Measurements from ENCODE around the gene PINLYP. TPM values are rescaled to one million over a fixed set of nuclear protein-coding genes. Genes with fewer than 3 reads are reported as not detected.

The PINLYP gene
- total and polyA plus RNA-seq, 2 of the 13 experiments (the other 11 are each of a cell fraction or from before 2014, with no cell fraction given), result 0.21 to 0.24 TPM

GRCh38 chr19:43572171-43572588 lies 3.4 kb upstream of the PINLYP start:
- BruUV-seq (replicated peaks), result no TSS peak
- no peak for FAIRE-seq
- H3K9ac ChIP-seq (ENCODE audit: insufficient read depth, low read depth, low read length), result no peak overlapping the region
- H2AFZ ChIP-seq (ENCODE audit: low read length), result no peak overlapping the region
- in situ Hi-C loops (cut with HindIII; ENCODE audit: extremely low pct_ligation_motif_present, low pct_unique_long_range_greater_than_20kb), result no loop called here
- H4K20me1 ChIP-seq (ENCODE audit: insufficient read depth, low read length), result no peaks in the 10 kb centered on the region
- no peak overlapping the region for H3K4me2 ChIP-seq (ENCODE audit: low read depth, low read length)
- no peak for DNase-seq (ENCODE audit: low spot score)
- H3K4me1 ChIP-seq (ENCODE audit: insufficient read depth, low read length), result peaks cover 19% of the 10 kb centered on the region; the same call in 1 of the 2 replicates
- intact Hi-C loops (cut with micrococcal nuclease; ENCODE audit: unreplicated experiment), result no loop called here
- H3K9me3 ChIP-seq (ENCODE audit: low read length), result no peaks in the 10 kb centered on the region
- POLR2A ChIA-PET, result no interaction called here
- 70% methylated on average over 3 of the region's 3 CpGs for WGBS (ENCODE audit: low lambda C conversion rate)
- no peak for ATAC-seq
- CTCF ChIA-PET (ENCODE audit: low intra/inter-chr PET ratio, low total read pairs), result no interaction called here
- no peaks in the 10 kb centered on the region; a peak in 1 of 5 replicates for H3K27me3 ChIP-seq (ENCODE audit: control insufficient read depth in 1 of 2, insufficient read depth in 2 of 2, low read length in 2 of 2)
- H3K36me3 ChIP-seq (replicated peaks in 1 of 2; ENCODE audit: control insufficient read depth in 1 of 2, insufficient read depth in 2 of 2, low read length in 2 of 2), result peaks cover 0 to 1% of the 10 kb centered on the region in 2 experiments; a peak in 1 of 5 replicates
- H3K79me2 ChIP-seq (ENCODE audit: insufficient read depth, low read length), result peaks cover 8% of the 10 kb centered on the region
- H3K4me3 ChIP-seq (replicated peaks in 1 of 3; ENCODE audit: insufficient read depth in 1 of 3, low read depth in 2 of 3, low read length in 3 of 3), result no peak overlapping the region
- H3K27ac ChIP-seq (ENCODE audit: extremely low read length, insufficient read depth, low read length), result no peak overlapping the region
- TF ChIP-seq ATF3 (CRISPR knock-in tag; IDR thresholded peaks at IDR 0.05), result no peak
- TF ChIP-seq HNRNPL (IDR thresholded peaks at IDR 0.05; ENCODE audit: low read depth, low read length), result no peak
- no peak for TF ChIP-seq LCORL (IDR thresholded peaks at IDR 0.05)
- TF ChIP-seq LCORL (CRISPR knock-in tag; IDR thresholded peaks at IDR 0.05), result no peak
- TF ChIP-seq NRL (CRISPR knock-in tag; IDR thresholded peaks at IDR 0.05; ENCODE audit: borderline replicate concordance), result no peak
- TF ChIP-seq ZNF496 (CRISPR knock-in tag; IDR thresholded peaks at IDR 0.05; ENCODE audit: insufficient replicate concordance), result no peak
- no peak for TF ChIP-seq NFAT5 (CRISPR knock-in tag; IDR thresholded peaks at IDR 0.05)
- TF ChIP-seq DNMT3B (CRISPR knock-in tag; conservative IDR thresholded peaks at IDR 0.05), result no peak
- TF ChIP-seq ZNF547 (CRISPR knock-in tag; IDR thresholded peaks at IDR 0.05), result no peak
- no peak for TF ChIP-seq SNAPC4 (CRISPR knock-in tag; IDR thresholded peaks at IDR 0.05)
- no peak for TF ChIP-seq NFKB2 (CRISPR knock-in tag; IDR thresholded peaks at IDR 0.05; ENCODE audit: borderline replicate concordance)
- no peak for TF ChIP-seq RBAK (CRISPR knock-in tag; IDR thresholded peaks at IDR 0.05)
- no peak for TF ChIP-seq LBX2 (CRISPR knock-in tag; IDR thresholded peaks at IDR 0.05; ENCODE audit: borderline replicate concordance)
- TF ChIP-seq POGZ (CRISPR knock-in tag; IDR thresholded peaks at IDR 0.05), result no peak

Data from HepG2 (cell line).